Stimulated activated CD8-positive, alpha-beta memory T cell treated with anti-CD3 and anti-CD28 coated beads, Interleukin-15, amount 100 ng/mL, for 4 hours (primary cell): ENCODE measurements around the gene LYPD6B.
"Not testable (repeated sequence)": the region's sequence is repeated elsewhere in the genome, so short reads cannot be mapped to it uniquely, and the experiment has no call there.

Experiments
- DNase-seq, 2 donors: peaks; one replicate each; pipeline ENCODE4 v3.0.0-alpha.2; 2020; ENCODE audit warnings: low read depth in 2 of 2

The LYPD6B gene

GRCh38 chr2:149205143-149205542 lies 166.6 kb downstream of the LYPD6B start:
- DNase-seq, result no peak

- DNase-seq, result no peak
Observed at GRCh38 chr2:149213764-149214493, 175.4 kb downstream of the LYPD6B start.

- no peak for DNase-seq
Observed at GRCh38 chr2:149218497-149218896, 180.0 kb downstream of the LYPD6B start.

GRCh38 chr2:149219856-149220255 lies 181.4 kb downstream of the LYPD6B start:
- no peak for DNase-seq

- DNase-seq, result no peak
Observed at GRCh38 chr2:149221002-149221401, 182.5 kb downstream of the LYPD6B start.

GRCh38 chr2:149221898-149222297 lies 183.4 kb downstream of the LYPD6B start:
- DNase-seq, result no peak

- no peak for DNase-seq
Observed at GRCh38 chr2:149223472-149224095, 185.1 kb downstream of the LYPD6B start.

GRCh38 chr2:149224543-149224942 lies 186.0 kb downstream of the LYPD6B start:
- no peak for DNase-seq

- no peak for DNase-seq
Observed at GRCh38 chr2:149225446-149225845, 186.9 kb downstream of the LYPD6B start.

GRCh38 chr2:149226790-149227189 lies 188.3 kb downstream of the LYPD6B start:
- DNase-seq, result no peak

GRCh38 chr2:149235816-149236375 lies 197.4 kb downstream of the LYPD6B start:
- no peak for DNase-seq

GRCh38 chr2:149236410-149236809 lies 197.9 kb downstream of the LYPD6B start:
- DNase-seq, result no peak

- no peak for DNase-seq
Observed at GRCh38 chr2:149246186-149246585, 207.7 kb downstream of the LYPD6B start.

- DNase-seq, result not testable (repeated sequence)
Observed at GRCh38 chr2:149251436-149251835, 212.9 kb downstream of the LYPD6B start.

- not testable (repeated sequence) for DNase-seq
Observed at GRCh38 chr2:149256877-149257276, 218.4 kb downstream of the LYPD6B start.

GRCh38 chr2:149258531-149258930 lies 220.0 kb downstream of the LYPD6B start:
- no peak for DNase-seq

- no peak for DNase-seq
Observed at GRCh38 chr2:149259136-149259535, 220.6 kb downstream of the LYPD6B start.

- DNase-seq, result no peak
Observed at GRCh38 chr2:149261692-149262091, 223.2 kb downstream of the LYPD6B start.
